Astrocyte (in vitro differentiated cells and primary cell): ENCODE results near the gene GNG12. TPM values are rescaled to one million over a fixed set of nuclear protein-coding genes. Genes with fewer than 3 reads are reported as not detected.

Source experiments
- DNase-seq: peaks from one replicate; pipeline ENCODE4 v3.0.0-alpha.2; 2010; ENCODE audit warnings: low read depth
- FAIRE-seq: peaks from 2 replicates; lab custom pipeline; 2011; peaks lifted over from hg19 to GRCh38; lab: Jason Lieb, UNC
- H2AFZ ChIP-seq: 2 replicates; pipeline ENCODE4 v1.6.0; 2012; ENCODE audit warnings: low read depth, low read length, inconsistent platforms
- H3K27ac ChIP-seq: 2 replicates; pipeline ENCODE4 v1.5.1; 2011; ENCODE audit warnings: low read depth, low read length, inconsistent platforms
- H3K27me3 ChIP-seq: 2 replicates; pipeline ENCODE4 v1.6.0; 2011; ENCODE audit warnings: low read length, inconsistent platforms; ENCODE audit not compliant: insufficient read depth
- H3K36me3 ChIP-seq: 2 replicates; pipeline ENCODE4 v1.5.1; 2011; ENCODE audit warnings: low read length, inconsistent platforms; ENCODE audit not compliant: insufficient read depth
- H3K4me1 ChIP-seq: 2 replicates; pipeline ENCODE4 v1.5.1; 2011; ENCODE audit warnings: low read length, inconsistent platforms; ENCODE audit not compliant: insufficient read depth
- H3K4me2 ChIP-seq: 2 replicates; pipeline ENCODE4 v1.6.0; 2012; ENCODE audit warnings: low read length, inconsistent platforms
- H3K4me3 ChIP-seq: 2 replicates; pipeline ENCODE4 v1.5.1; 2011; ENCODE audit warnings: low read depth, mild to moderate bottlenecking, low read length, inconsistent platforms; ENCODE audit not compliant: insufficient read depth
- H3K79me2 ChIP-seq: 2 replicates; pipeline ENCODE4 v1.6.0; 2012; ENCODE audit warnings: mild to moderate bottlenecking, low read length, inconsistent platforms; ENCODE audit not compliant: insufficient read depth
- H3K9ac ChIP-seq: 2 replicates; pipeline ENCODE4 v1.6.0; 2012; ENCODE audit warnings: mild to moderate bottlenecking, low read length, inconsistent platforms
- H3K9me3 ChIP-seq: 2 replicates; pipeline ENCODE4 v1.5.1; 2012; ENCODE audit warnings: low read depth, mild to moderate bottlenecking, low read length, inconsistent platforms; ENCODE audit not compliant: insufficient read depth
- H4K20me1 ChIP-seq: 2 replicates; pipeline ENCODE4 v1.6.0; 2012; ENCODE audit warnings: low read length, inconsistent platforms; ENCODE audit not compliant: insufficient read depth
- H3K27ac Mint-ChIP-seq: one replicate; pipeline ENCODE4 v1.8.0; 2021; ENCODE audit warnings: mild to moderate bottlenecking, mixed read lengths; ENCODE audit not compliant: unreplicated experiment
- H3K27me3 Mint-ChIP-seq: one replicate; pipeline ENCODE4 v1.8.0; 2021; ENCODE audit warnings: low read depth, mixed read lengths; ENCODE audit not compliant: unreplicated experiment
- H3K36me3 Mint-ChIP-seq: one replicate; pipeline ENCODE4 v1.8.0; 2021; ENCODE audit warnings: low read depth, mixed read lengths; ENCODE audit not compliant: unreplicated experiment
- H3K4me1 Mint-ChIP-seq: one replicate; pipeline ENCODE4 v1.8.0; 2021; ENCODE audit warnings: low read depth, mixed read lengths; ENCODE audit not compliant: unreplicated experiment
- H3K4me3 Mint-ChIP-seq: one replicate; pipeline ENCODE4 v1.8.0; 2021; ENCODE audit warnings: mild to moderate bottlenecking, moderate library complexity, mixed read lengths; ENCODE audit not compliant: unreplicated experiment
- H3K9me3 Mint-ChIP-seq: one replicate; pipeline ENCODE4 v1.8.0; 2021; ENCODE audit warnings: mild to moderate bottlenecking, mixed read lengths; ENCODE audit not compliant: unreplicated experiment
- EZH2 ChIP-seq: IDR thresholded peaks from 2 replicates; pipeline ENCODE4 v1.6.1; 2012; ENCODE audit warnings: mild to moderate bottlenecking, low read length, inconsistent platforms; ENCODE audit not compliant: insufficient read depth
- total RNA-seq: library from RNA; stranded (reverse); gene quantifications from 2 replicates; pipeline ENCODE4 v1.2.1, GENCODE V29; 2021
- TF ChIP-seq, protein P1 (sequence below): IDR thresholded peaks from 2 replicates; pipeline ENCODE4 v1.5.1; 2011; ENCODE audit warnings: low read depth, mild to moderate bottlenecking, inconsistent platforms, low read length, moderate library complexity; ENCODE audit not compliant: insufficient read depth

Gene GNG12
- total RNA-seq, 1 donor from 2014 or later: 101 TPM

DNA sequence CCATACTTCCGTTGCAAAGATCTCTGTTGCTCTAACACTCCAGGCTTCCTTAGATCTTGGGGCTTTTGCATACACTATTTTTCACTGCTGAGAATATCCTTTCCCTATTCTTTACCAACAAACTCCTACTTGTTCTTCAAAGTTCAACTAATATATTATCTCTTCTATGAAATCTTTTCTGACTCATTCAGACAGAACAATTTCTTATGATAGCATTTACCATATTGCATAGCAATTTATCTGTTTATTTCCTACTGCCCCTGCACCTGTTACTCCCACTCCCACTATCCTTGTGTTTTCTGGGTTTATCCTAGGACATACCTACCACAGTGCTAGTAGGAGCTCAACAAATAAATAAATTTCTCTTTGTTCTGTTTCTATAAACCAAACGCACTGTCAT is 137.3 kb downstream of the GNG12 start:
- Histone ChIP-seq H3K4me3 (no peak overlapping the region), H3K27me3 (no peaks in the 10 kb centered on the region), H3K27ac (no peak overlapping the region), H3K4me2 (no peak overlapping the region), H3K36me3 (peaks cover 2% of the 10 kb centered on the region), H3K9ac (no peak overlapping the region), H3K4me1 (peaks cover 6% of the 10 kb centered on the region), H4K20me1 (peaks cover 6% of the 10 kb centered on the region), H3K9me3 (no peaks in the 10 kb centered on the region), H3K79me2 (no peaks in the 10 kb centered on the region), H2AFZ (no peak overlapping the region)
- Mint-ChIP-seq H3K27me3 (no peaks in the 10 kb centered on the region), H3K4me1 (peaks cover 14% of the 10 kb centered on the region), H3K36me3 (no peaks in the 10 kb centered on the region), H3K27ac (no peak overlapping the region), H3K4me3 (no peak overlapping the region), H3K9me3 (no peaks in the 10 kb centered on the region)
- DNase-seq: no peak
- no peak for FAIRE-seq
- no peak for TF ChIP-seq EZH2
- TF ChIP-seq, protein P1, sequence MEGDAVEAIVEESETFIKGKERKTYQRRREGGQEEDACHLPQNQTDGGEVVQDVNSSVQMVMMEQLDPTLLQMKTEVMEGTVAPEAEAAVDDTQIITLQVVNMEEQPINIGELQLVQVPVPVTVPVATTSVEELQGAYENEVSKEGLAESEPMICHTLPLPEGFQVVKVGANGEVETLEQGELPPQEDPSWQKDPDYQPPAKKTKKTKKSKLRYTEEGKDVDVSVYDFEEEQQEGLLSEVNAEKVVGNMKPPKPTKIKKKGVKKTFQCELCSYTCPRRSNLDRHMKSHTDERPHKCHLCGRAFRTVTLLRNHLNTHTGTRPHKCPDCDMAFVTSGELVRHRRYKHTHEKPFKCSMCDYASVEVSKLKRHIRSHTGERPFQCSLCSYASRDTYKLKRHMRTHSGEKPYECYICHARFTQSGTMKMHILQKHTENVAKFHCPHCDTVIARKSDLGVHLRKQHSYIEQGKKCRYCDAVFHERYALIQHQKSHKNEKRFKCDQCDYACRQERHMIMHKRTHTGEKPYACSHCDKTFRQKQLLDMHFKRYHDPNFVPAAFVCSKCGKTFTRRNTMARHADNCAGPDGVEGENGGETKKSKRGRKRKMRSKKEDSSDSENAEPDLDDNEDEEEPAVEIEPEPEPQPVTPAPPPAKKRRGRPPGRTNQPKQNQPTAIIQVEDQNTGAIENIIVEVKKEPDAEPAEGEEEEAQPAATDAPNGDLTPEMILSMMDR: no peak

DNA sequence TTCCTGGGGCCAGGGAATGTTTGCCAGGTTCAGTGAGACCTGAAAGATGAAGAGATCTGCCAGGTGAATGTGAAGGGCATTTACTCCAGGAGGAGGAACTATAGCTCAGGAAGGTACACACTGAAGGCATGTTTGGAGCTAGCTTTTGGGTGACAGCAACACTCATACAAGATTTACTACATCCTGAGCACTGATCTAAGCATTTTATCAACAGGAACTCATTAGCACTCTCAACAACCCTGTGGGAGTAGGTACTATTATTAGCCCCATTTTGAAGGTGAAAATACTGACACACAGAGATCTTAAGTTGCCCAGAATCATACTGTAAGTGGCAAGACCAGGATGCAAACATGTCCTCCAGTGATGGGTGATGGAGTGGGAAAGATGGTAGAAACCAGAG is 141.6 kb downstream of the GNG12 start:
- Mint-ChIP-seq H3K9me3 (no peaks in the 10 kb centered on the region), H3K27me3 (no peaks in the 10 kb centered on the region), H3K27ac (peak overlapping the region; percentile 43), H3K4me3 (no peak overlapping the region), H3K4me1 (peaks cover 13% of the 10 kb centered on the region), H3K36me3 (peaks cover 16% of the 10 kb centered on the region)
- no peak overlapping the region for H3K9ac ChIP-seq
- no peaks in the 10 kb centered on the region for H3K27me3 ChIP-seq
- peaks cover 31% of the 10 kb centered on the region for H4K20me1 ChIP-seq
- H3K79me2 ChIP-seq: peaks cover 21% of the 10 kb centered on the region
- H3K36me3 ChIP-seq: peaks cover 25% of the 10 kb centered on the region
- H3K4me1 ChIP-seq: peaks cover 9% of the 10 kb centered on the region
- H3K4me2 ChIP-seq: no peak overlapping the region
- no peak overlapping the region for H3K4me3 ChIP-seq
- FAIRE-seq (no peak), DNase-seq (no peak)
- no peaks in the 10 kb centered on the region for H3K9me3 ChIP-seq
- H3K27ac ChIP-seq: no peak overlapping the region
- TF ChIP-seq EZH2: no peak
- TF ChIP-seq, protein P1: no peak
- H2AFZ ChIP-seq: no peak overlapping the region

DNA sequence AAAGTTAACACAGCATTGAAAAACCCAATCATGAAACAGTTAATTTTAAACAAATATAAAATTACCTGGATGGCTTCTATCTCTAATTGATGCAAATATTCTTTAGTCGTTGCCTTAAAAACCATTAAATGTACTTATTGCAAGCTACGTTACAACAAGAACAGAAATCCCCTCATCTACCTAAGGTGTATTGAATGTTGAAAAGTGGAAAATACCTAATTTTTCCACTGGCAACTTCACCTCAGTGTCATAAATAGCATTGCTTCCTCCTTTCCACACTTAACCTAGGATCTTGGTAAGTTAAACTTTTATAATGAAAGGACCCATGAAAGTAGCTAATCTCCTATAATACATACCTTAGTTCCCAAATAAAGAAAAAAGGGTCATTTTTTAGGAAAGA is 142.9 kb downstream of the GNG12 start:
- H3K79me2 ChIP-seq: peaks cover 34% of the 10 kb centered on the region
- TF ChIP-seq, protein P1: no peak
- no peak for TF ChIP-seq EZH2
- no peaks in the 10 kb centered on the region for H3K27me3 ChIP-seq
- Mint-ChIP-seq H3K27me3 (no peaks in the 10 kb centered on the region), H3K4me3 (peak overlapping the region; percentile 20), H3K9me3 (no peaks in the 10 kb centered on the region), H3K36me3 (peaks cover 19% of the 10 kb centered on the region), H3K4me1 (peaks cover 13% of the 10 kb centered on the region), H3K27ac (no peak overlapping the region)
- peaks cover 42% of the 10 kb centered on the region for H4K20me1 ChIP-seq
- no peak overlapping the region for H3K27ac ChIP-seq
- no peak overlapping the region for H2AFZ ChIP-seq
- no peak overlapping the region for H3K4me3 ChIP-seq
- peaks cover 25% of the 10 kb centered on the region for H3K36me3 ChIP-seq
- no peak overlapping the region for H3K9ac ChIP-seq
- no peaks in the 10 kb centered on the region for H3K9me3 ChIP-seq
- H3K4me1 ChIP-seq: peaks cover 9% of the 10 kb centered on the region
- FAIRE-seq (no peak), DNase-seq (no peak)
- H3K4me2 ChIP-seq: no peak overlapping the region
